GM10266 (cell line): ENCODE measurements around the gene SCN2B.

Experiments
- DNase-seq: peaks from one replicate; pipeline ENCODE4 v3.0.0; 2012; ENCODE audit errors: extremely low spot score
- CTCF ChIP-seq: IDR thresholded peaks from 2 replicates; pipeline ENCODE4 v1.5.1; 2012; ENCODE audit warnings: mild to moderate bottlenecking, low read depth; ENCODE audit not compliant: control insufficient read depth, insufficient read depth; ENCODE audit errors: missing control alignments

SCN2B gene

DNA sequence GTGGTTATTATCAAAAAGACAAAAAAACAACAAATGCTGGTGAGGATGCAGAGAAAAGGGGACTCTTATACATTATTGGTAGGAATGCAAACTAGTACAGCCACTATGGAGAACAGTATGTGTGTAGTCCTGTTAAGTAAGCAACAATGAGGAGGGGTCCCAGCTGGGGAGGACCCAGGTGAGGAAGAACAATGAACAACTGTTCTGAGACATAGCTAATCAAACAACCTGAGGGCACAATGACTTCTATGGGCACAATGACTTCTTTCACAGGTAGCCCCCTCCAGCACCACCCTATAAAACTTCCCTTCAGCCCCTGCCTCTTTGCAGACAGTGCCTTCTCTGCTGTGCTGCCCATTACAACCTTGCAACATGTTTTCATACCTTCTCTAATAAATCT is 42.8 kb upstream of the SCN2B start:
- no peak for TF ChIP-seq CTCF
- no peak for DNase-seq

DNA sequence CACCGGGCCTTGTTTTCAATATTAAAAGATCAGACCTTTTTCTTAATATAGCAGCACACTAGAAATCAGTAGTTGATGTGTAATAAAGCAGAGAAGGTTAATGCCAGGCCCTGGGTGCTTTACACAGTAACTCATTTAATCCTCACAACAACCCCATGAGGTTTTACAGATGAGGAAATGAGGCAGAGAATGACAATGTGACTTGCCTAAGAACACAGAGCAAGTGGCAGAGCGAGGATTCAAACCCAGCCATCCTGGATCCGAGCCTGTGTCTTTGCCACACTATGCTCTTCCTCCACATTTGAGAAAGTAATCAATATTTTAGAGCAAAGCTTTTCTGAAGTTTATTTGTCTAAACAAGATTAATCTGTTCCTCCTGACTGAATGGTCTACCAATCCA is 41.1 kb upstream of the SCN2B start:
- no peak for DNase-seq

DNA sequence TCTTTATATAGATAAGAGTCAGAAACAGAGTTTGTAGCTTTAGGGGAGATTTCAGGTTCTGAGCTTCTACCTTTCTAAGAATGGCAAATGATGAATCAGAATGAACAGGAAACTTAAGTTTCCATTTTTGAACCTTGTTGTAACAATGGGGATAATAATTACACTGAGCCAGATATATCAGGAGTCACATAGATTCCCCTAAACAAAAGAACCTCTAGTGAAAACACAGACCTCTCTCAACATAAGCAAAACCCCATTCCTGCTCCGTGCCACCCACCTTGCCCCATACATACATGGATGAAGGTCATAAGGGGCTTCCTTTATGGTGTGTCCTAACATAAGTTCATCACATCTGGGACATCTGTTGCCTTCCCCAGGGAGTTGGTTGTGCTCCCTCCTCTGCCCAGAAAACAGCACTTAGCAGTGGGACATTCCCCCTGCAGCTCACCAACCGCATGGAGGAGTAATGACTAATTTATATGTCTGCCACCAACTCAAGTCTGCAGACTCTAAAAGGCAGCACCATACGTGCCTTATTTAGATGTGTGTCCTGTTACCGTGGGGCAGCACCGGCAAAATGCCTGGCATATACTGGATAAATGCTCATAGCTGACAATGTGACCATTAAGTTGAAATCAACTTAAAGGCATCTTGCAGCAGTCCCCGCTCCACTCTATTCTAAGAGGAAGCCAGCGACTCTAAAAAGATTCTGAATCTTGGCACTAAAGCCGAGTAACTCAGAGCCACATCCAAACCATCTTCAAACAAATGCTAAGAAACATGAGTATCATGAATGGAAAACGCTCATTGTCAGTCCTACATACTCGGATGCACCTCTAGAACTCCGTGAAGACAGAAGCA is 40.4 kb upstream of the SCN2B start:
- DNase-seq, result peak; percentile 39
- peak; percentile 35 for TF ChIP-seq CTCF

More for the DNA sequence above, 41.1 kb upstream of the SCN2B start:
- no peak for TF ChIP-seq CTCF

DNA sequence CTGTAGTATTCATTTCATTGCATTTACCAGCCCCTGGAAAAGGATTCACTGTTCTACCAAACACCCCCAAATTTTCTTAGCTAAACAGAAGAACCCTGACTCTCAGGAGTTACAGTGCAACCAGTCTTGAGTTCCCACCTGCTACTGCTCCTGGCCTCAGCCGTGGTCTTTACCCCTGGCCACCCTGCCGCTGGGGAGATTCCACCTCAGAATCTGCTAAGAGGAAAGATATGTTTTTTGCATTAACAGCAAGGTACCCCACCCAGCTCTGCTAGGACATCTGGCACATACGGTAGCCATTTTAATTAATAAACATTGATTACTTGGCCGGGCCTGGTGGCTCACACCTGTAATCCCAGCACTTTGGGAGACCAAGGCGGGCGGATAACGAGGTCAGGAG is 39.3 kb upstream of the SCN2B start:
- no peak for TF ChIP-seq CTCF
- DNase-seq, result no peak

- no peak for TF ChIP-seq CTCF
- DNase-seq, result no peak
These were observed 38.8 kb upstream of the SCN2B start for GRCh38 chr11:118215262-118215661.

DNA sequence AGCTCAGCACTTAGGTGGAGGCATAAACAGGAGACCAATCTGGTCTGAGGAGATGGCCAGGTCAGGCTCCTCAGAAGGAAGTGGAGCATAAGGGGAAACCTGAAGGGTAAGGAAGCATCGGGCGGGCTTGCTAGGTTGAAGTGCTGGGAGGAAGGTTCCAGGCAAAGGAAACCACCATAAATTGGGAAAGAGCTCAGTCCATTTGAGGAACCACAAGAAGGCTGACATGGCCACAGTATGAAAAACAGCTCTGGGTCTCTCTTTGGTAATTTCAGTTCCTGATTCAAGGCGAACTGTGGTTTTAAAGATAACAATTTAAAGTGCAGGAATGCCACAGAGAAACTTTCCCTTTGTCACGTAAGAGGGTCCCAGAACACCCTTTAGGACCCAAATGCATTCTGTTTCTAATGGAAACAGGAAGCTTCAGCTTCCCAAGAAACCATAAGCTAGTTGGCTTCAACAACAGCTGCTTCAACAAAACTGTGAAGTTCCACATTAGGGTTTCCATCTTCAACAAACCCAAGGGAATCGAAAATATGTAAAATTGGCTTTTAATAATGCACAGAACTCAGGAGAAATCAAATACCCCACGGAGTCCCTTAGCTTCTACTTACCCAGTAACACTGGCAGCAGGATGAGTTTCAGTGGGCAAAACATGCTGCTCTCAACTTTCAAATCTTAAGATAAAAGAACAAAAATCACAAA is 37.9 kb upstream of the SCN2B start:
- TF ChIP-seq CTCF, result no peak
- no peak for DNase-seq

DNA sequence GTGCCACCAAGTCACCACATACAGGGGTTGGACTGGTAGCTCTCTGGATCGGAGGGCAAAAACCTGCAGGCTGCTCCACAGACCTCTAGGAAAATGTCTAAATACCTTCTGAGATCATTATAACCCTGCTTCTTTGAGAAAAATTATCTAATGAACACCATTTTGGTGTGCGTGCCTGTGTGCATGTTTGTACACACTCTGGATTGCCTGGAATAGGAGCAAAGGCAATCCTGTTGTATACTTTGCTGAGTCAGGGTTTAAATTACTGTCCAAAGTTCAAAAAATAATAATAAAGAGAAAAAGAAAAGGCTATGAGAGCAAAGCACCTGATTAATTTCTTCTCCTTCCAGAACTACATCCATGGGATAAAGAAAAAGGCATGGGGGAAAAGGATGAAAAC is 37.3 kb upstream of the SCN2B start:
- TF ChIP-seq CTCF, result no peak
- DNase-seq, result no peak
